Kidney epithelial cell (primary cell): Measurements from ENCODE around the gene DCAF6. TPM values are rescaled to one million over a fixed set of nuclear protein-coding genes. Genes with fewer than 3 reads are reported as not detected.

Experiments used
- DNase-seq: peaks from one replicate; pipeline ENCODE4 v3.0.0-alpha.2; 2010; ENCODE audit warnings: low read depth
- H3K27me3 ChIP-seq: 2 replicates; pipeline ENCODE4 v1.6.0; 2011; ENCODE audit warnings: low read length; ENCODE audit not compliant: control insufficient read depth, insufficient read depth
- H3K36me3 ChIP-seq: 2 replicates; pipeline ENCODE4 v1.5.1; 2011; ENCODE audit warnings: low read length; ENCODE audit not compliant: control insufficient read depth, insufficient read depth
- H3K4me3 ChIP-seq: 2 replicates; pipeline ENCODE4 v1.5.1; 2011; ENCODE audit warnings: low read depth, mild to moderate bottlenecking, control low read depth, low read length
- CTCF ChIP-seq: IDR thresholded peaks from 2 replicates; pipeline ENCODE4 v1.5.1; 2011; ENCODE audit warnings: mild to moderate bottlenecking, moderate library complexity, low read length, control low read depth, inconsistent platforms; ENCODE audit not compliant: insufficient read depth, poor library complexity, severe bottlenecking
- total RNA-seq: library from RNA; depleted of rRNA; stranded (reverse); fragments of >200 nt; gene quantifications from 2 replicates; pipeline ENCODE4 v1.2.3, GENCODE V29; 2015

DCAF6 gene
- total RNA-seq, 1 donor from 2014 or later: 27.2 TPM

GRCh38 chr1:168096296-168097165, 160.0 kb downstream of the DCAF6 start:
- H3K4me3 ChIP-seq: no peak overlapping the region
- TF ChIP-seq CTCF: no peak
- H3K36me3 ChIP-seq: no peaks in the 10 kb centered on the region
- H3K27me3 ChIP-seq: no peaks in the 10 kb centered on the region
- DNase-seq: no peak

- H3K27me3 ChIP-seq: no peaks in the 10 kb centered on the region
- no peaks in the 10 kb centered on the region for H3K36me3 ChIP-seq
- DNase-seq: no peak
- no peak for TF ChIP-seq CTCF
- H3K4me3 ChIP-seq: no peak overlapping the region
Measured at GRCh38 chr1:168097921-168098528, 161.5 kb downstream of the DCAF6 start.

- Histone ChIP-seq H3K27me3 (no peaks in the 10 kb centered on the region), H3K4me3 (no peak overlapping the region), H3K36me3 (no peaks in the 10 kb centered on the region)
- no peak for TF ChIP-seq CTCF
- DNase-seq: no peak
Measured at GRCh38 chr1:168098534-168099320, 162.2 kb downstream of the DCAF6 start.

- no peaks in the 10 kb centered on the region for H3K36me3 ChIP-seq
Measured at GRCh38 chr1:168099337-168099801, 162.9 kb downstream of the DCAF6 start.

More at GRCh38 chr1:168099337-168099801, 162.9 kb downstream of the DCAF6 start:
- DNase-seq: no peak
- no peaks in the 10 kb centered on the region for H3K27me3 ChIP-seq
- TF ChIP-seq CTCF: no peak
- H3K4me3 ChIP-seq: no peak overlapping the region
